8988T (cell line): ENCODE measurements around the gene SLIT1.

Source experiments
- DNase-seq: peaks from one replicate; pipeline ENCODE4 v3.0.0; 2011

Gene SLIT1

DNA sequence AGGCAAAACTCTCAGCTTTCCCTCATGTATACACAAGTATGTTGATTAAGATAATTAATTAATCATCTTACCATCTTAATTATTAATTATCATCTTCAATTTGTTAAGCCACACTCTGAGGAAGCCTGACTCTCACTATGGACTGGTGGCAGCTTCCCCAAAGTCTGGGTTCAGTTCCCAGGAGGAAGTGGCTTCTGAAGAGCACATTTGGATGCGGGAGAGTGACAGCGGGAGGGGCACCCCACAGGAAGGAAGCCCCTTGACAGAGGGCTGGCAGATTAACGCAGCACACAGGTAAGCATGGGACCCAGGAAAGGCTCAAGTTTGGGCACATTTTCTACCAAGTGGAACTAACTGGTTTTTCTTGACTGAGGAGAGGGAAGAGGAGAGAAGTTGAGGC lies 13.4 kb upstream of the SLIT1 start:
- no peak for DNase-seq

DNA sequence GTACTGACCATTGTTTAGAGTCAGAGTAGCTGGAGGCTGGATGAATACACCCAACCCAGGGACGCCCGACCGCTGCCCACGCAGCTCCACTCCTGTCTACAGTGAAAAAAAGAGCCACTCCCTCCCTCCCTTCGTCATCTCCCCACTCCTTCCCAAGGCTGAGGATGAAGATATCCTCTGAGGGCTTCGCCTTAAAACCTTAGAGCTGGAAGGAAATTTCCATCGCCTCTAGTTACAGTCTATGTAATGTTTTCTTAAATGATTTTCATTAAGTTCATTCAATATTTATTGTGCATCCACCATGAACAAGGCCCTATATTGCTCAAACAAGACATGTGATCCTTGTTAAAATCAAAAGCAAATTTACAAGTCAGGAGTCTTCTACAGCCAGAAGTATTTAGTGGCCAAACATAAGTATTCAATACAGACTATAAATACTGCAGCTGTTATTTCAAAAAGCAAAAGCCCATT lies 11.3 kb upstream of the SLIT1 start:
- DNase-seq, result no peak

DNA sequence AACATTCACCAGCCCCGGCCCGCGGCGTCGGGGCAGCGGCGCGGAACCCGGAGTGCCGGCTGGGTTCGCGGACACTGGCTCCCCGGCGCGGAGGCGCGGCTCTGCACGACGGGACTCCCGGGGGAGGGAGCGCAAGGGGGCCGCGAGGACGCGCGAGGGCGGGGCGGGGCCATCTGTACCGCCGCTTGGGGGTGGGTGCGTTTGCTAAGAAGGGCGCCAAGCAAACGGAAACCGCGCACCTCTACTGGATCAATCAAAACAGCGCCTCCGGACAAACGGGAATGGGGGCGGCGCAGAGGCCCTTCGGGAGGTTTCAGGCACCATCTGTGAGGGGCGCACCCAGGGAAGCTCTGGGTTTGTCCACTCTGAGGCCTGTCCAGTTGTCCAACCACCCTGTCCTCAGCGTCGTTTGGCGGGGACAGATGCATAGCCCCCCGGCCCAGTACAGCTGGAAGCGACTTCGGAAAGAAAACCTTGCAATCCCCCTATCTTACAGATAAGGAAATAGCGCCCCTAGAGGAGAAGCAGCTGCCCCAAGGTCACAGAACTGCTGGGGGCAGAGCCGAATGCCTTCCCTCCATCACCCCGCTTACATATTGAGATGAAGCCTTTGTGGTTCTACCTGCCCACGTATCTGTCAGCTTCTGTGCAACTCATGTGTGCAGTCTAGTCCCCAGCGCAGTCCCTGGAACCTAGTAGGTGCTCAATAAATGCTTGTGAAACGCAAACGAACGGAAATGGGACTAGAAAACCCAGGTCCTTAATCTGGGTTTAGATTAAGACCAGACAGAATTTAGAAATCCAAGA lies 10.7 kb upstream of the SLIT1 start:
- DNase-seq, result peak; percentile 85

DNA sequence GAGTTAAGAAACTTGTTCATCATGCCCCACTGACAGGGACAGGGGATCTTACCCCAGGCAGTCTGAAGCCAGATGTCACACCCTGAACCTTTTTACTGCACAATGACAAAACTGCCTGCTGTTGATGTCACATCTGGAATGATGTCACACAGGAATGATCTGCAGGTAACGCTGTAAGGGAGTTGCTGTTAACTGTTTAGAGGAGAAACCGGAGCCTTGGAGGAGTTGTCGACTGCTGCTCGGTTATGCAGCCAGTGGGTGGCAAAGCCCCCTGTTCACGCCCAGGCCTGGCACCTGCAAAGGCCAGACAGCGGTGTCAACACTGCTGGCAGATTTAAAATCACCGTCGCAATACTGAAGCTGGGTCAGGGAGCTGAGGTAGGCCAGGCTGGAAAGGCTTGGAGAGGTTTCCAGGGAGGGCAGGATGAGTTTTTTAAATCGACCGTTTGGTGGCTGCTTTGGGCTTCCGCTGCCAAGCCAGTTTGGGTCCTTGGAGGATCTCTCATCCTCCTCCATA lies 10.0 kb upstream of the SLIT1 start:
- DNase-seq, result no peak

- DNase-seq, result no peak
Measured at GRCh38 chr10:97192952-97193435, 7.2 kb upstream of the SLIT1 start.

DNA sequence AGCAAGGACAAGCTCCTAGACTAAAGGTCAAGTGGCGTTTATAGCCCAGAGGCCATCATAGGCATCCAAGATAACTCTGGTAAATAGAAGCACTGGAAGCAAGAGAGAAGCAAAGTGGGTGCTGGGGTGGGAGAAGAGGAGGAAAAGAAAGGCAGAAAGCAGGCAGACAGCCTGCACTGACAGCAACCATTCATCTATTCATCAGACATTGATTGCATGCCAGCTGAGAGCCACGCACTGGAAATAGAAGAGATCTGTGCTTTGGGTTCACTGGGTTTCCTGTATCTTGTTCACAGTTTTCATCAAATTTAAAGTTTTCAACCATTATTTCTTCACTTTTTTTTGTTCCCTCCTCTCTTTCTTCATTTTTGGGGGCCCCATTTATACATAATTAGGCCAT lies 4.7 kb upstream of the SLIT1 start:
- no peak for DNase-seq

DNA sequence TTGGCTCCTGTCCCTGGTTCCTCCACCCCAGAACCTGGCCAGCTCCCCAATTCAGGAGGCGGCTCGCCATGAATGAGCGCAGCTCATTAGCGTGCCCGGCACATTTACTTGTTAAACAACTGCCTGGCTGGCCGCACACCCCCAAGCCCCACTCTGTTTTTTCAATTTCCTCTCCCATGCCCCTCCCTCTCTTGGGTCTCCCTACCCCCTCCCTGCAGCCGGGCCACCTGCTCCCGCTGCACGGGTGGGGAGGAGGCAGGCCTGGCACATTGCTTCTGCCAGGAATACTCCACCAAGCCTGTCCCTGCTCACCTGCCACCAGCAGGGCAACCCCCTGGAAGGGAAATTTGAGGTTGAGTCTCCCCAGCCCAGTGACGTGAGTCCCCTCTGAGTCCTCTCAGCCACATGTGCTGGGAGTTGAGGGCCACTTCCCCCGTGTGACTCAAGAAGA lies 2.5 kb upstream of the SLIT1 start:
- DNase-seq, result no peak

DNA sequence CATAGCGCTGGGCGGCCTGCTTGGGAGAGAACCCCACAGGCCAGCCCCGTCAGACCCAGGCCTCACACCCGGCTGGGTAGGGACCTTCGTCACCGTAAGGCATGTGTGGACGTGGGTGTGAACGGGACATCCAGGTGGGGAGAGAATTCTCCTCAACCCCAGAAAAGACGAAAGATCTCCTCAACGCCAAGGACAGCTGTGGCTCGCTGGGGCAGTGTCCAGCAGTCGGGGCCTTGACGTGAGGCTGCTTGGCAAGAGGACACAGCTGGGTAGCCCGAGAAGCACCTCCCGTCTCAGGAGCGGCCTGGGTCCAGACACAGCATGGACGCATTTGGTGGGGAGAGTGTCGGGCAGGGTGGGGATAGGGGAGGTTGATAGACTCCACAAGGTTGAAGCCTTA lies 1.2 kb upstream of the SLIT1 start:
- no peak for DNase-seq

GRCh38 chr10:97184971-97185325 lies 811 bp downstream of the SLIT1 start:
- DNase-seq, result no peak

DNA sequence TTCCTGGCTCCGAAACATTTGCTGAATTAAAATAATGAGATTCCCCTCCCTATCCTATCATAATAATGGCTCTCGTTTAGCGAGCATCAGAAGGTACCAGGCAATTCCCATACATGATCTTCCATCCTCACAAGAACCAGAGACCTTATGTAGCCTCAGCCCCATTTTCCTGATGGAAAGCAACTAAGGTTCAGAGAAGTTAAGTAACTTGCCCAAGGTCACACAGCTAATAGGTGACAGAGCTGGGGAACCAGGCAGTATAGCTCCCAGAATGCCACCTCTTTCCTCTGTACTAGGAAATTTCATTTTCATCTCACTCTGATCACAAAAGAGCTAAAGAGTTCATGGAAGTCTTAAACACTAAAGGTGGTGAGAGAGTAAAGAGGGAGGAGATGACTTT lies 2.4 kb downstream of the SLIT1 start:
- no peak for DNase-seq

- no peak for DNase-seq
Measured at GRCh38 chr10:97182288-97182990, 3.3 kb downstream of the SLIT1 start.

GRCh38 chr10:97180986-97181385 lies 4.8 kb downstream of the SLIT1 start:
- DNase-seq, result no peak

- DNase-seq, result no peak
Measured at GRCh38 chr10:97180363-97180755, 5.4 kb downstream of the SLIT1 start.

GRCh38 chr10:97179731-97180362 lies 5.9 kb downstream of the SLIT1 start:
- DNase-seq, result no peak

DNA sequence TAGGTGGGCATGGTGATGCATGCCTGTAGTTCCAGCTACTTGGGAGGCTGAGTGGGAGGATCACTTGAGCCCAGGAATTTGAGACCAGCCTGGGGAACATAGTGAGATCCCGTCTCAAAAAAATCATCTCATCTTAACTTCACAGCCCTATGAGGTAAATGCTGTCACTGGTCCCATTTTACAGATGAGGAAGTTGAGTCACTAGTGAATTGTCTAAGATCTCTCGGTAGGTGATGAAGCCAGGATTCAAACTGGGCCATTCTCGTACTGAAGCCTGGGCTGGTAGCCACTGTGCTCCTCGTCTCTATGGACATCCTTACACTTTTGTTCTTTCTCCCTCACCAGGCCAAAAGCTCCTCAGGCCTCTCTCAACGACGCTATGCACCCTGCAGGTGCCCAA lies 6.4 kb downstream of the SLIT1 start:
- no peak for DNase-seq

GRCh38 chr10:97178074-97178473 lies 7.7 kb downstream of the SLIT1 start:
- DNase-seq, result no peak

GRCh38 chr10:97176226-97176625 lies 9.5 kb downstream of the SLIT1 start:
- DNase-seq, result no peak

GRCh38 chr10:97175586-97175985 lies 10.2 kb downstream of the SLIT1 start:
- no peak for DNase-seq

DNA sequence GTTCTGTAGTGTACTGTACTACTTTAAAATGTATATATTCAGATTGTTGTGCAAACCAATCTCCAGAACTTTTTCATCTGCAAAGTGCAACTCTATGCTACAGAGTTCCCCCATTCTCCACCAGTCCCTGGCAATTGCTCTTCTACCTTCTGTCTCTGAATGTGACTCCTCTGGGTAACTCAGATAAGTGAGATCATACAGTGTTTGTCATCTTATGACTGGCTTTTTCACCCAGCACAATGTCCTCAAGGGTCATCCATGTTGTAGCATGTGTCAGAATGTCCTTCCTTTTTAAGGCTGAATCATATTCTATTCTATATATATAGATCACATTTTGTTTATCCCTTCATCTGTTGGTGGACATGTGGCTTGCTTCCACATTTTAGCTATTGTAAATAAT lies 10.8 kb downstream of the SLIT1 start:
- DNase-seq, result no peak

DNA sequence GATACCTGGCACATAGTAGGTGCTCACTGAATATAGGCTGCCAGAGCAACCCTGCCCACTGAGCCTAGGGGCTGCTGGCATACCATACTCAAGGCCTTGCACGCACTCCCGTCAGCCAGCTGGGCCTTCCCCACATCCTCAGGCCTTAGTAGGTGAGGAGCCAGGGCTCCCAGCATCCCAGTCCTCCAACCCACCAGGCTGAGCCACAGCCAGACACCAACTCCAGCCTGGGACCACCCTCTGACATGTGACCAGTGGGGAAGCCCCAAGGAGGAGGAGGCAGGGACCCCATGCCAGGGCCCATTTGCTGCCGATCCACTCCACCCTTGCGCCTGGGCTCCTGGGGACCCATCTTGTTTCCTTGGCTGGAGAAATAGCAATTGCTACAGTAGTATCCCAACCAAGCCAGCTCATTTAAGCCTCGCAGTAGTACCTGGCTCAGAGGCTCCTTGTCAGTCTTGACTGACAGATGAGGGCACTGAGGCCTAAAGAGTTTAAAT lies 11.4 kb downstream of the SLIT1 start:
- DNase-seq, result no peak

GRCh38 chr10:97173036-97173435 lies 12.7 kb downstream of the SLIT1 start:
- DNase-seq, result no peak

GRCh38 chr10:97171001-97171400 lies 14.8 kb downstream of the SLIT1 start:
- DNase-seq, result no peak

DNA sequence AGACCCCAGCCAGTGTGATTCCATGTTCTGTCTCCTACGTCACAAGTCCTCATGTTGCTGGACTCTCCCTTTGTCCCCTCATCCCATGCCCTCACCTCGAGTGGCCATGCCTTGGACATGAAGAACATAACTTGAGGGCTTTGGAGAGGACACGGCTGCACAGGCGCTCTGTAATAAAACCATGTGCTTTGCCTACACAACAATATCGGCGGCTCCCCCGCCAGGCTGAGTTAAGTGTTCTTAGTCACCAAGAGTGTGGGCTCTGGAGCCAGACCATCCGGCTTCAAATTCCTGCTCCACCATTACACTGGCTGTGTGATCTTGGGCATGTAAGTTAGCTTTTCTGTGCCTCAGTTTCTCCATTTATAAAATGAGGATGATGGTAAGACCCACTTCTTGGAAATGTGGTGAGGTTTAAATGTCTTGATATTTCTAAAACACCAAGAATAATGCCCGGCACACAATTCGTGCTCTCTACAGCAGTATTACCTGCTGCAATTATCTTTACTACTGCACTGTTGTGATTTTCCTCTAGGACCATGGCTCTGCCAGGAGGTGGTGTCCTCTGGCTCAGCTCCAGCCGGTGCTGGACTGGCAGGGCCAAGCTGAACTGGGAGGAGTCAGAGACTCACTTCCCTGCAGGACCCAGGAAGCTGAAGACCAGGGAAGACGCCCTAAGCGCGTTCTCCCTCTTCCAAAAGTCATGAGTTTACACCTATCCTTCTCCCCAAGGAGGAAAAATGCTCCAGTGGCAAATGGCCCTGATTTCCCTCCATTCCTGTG lies 15.7 kb downstream of the SLIT1 start:
- DNase-seq, result no peak
